ENCODE measurements around the gene DACT3.

Gene DACT3

GRCh38 chr19:46600384-46601317 lies 60.3 kb downstream of the DACT3 start:
- peak overlapping the region; percentile 100 for H3K4me3 ChIP-seq (ENCODE audit: low read depth, low read length)
- TF ChIP-seq CTCF (IDR thresholded peaks at IDR 0.05; ENCODE audit: low read depth, low read length), result no peak
- in situ Hi-C loops (cut with HindIII; ENCODE audit: low sequenced_read_pairs), result no loop called here
- peak; percentile 99 for DNase-seq (ENCODE audit: low read depth, low spot score)

- no peak for TF ChIP-seq CTCF (IDR thresholded peaks at IDR 0.05; ENCODE audit: low read depth, low read length)
- peak overlapping the region; percentile 100 for H3K4me3 ChIP-seq (ENCODE audit: low read depth, low read length)
- in situ Hi-C loops (cut with HindIII; ENCODE audit: low sequenced_read_pairs), result no loop called here
- DNase-seq (ENCODE audit: low read depth, low spot score), result no peak
These were observed 61.1 kb downstream of the DACT3 start for GRCh38 chr19:46599716-46600373.

GRCh38 chr19:46598372-46598917 lies 62.5 kb downstream of the DACT3 start:
- in situ Hi-C loops (cut with HindIII; ENCODE audit: low sequenced_read_pairs), result no loop called here
- DNase-seq (ENCODE audit: low read depth, low spot score), result no peak
- no peak for TF ChIP-seq CTCF (IDR thresholded peaks at IDR 0.05; ENCODE audit: low read depth, low read length)
- no peak overlapping the region for H3K4me3 ChIP-seq (ENCODE audit: low read depth, low read length)
